NB4 (cell line): ENCODE data around the gene ADAMTSL1.

ENCODE experiments used
- MYC ChIP-seq: IDR thresholded peaks from 2 replicates; pipeline ENCODE4 v1.6.1; 2011; ENCODE audit warnings: low read depth, low read length
- POLR2A ChIP-seq: IDR thresholded peaks from 2 replicates; pipeline ENCODE4 v1.6.1; 2011; ENCODE audit warnings: mild to moderate bottlenecking; ENCODE audit not compliant: insufficient read length; ENCODE audit errors: extremely low read depth

GRCh38 chr9:18721995-18722310 is 248.0 kb downstream of the ADAMTSL1 start:
- TF ChIP-seq MYC (no peak), POLR2A (no peak)
